ENCODE measurements around the gene SHOC2.

- TF ChIP-seq CTCF (optimal IDR thresholded peaks at IDR 0.05 in 1 of 3, IDR thresholded peaks at IDR 0.05 in 1 of 3, conservative IDR thresholded peaks at IDR 0.05 in 1 of 3; ENCODE audit: extremely low read depth in 1 of 3, insufficient read depth in 2 of 3, low read length in 3 of 3) (no peak), EZH2 (IDR thresholded peaks at IDR 0.05; ENCODE audit: low read length) (no peak)
Observed at GRCh38 chr10:110887560-110887959, 31.8 kb upstream of the SHOC2 start.
